GM19467 (cell line): ENCODE results near the gene GPC4.
"Not testable (repeated sequence)": the region's sequence is repeated elsewhere in the genome, so short reads cannot be mapped to it uniquely, and the experiment has no call there.

Source experiments
- ATAC-seq: cut with Tn5 transposase; IDR thresholded peaks from one replicate; pipeline ENCODE4 v1.9.1; 2021; ENCODE audit warnings: mild to moderate bottlenecking, moderate library complexity; ENCODE audit not compliant: unreplicated experiment

GPC4 gene

GRCh38 chrX:133307637-133308498 is 107.4 kb downstream of the GPC4 start:
- ATAC-seq = no peak

DNA sequence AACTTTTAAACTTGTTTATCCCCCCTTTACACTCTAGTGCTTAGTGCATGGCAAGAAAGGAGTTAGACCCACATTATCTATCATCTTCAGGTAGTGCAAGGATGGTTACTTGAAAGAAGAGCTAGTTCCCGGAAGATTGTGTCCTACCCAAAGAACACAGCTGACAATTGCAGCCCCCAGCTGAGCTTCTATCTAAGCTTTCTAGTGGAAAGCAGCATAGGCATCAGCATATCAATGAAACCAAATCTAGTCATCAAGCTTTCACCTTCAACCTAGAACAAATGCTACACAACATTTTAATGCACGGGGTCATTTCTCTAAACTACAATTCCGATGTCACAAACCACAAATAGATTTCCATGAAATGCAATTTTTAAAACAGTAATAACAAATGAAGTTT is 108.2 kb downstream of the GPC4 start:
- ATAC-seq = no peak

GRCh38 chrX:133306316-133306715 is 109.0 kb downstream of the GPC4 start:
- ATAC-seq = no peak

- no peak for ATAC-seq
Measured at GRCh38 chrX:133305348-133305747, 109.9 kb downstream of the GPC4 start.

GRCh38 chrX:133302775-133303445 is 112.4 kb downstream of the GPC4 start:
- no peak for ATAC-seq

DNA sequence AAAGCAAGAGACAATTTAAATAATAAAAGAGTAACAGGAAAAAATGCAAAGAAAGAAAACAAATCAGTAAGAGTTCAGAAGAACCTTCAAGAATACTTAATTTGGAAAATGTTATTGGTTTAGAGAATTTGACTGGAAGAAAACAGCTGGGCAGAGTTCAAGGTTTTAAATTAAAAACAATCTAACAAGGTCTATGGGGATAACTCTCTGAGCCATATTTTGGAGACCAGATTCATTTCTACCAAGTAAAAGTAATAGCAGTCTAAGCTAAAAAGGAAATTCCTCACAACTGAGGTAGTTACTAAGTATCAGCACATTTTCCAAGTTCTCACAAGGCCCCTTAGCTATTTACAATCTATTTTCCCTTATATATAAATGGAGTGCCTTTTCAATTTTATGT is 114.7 kb downstream of the GPC4 start:
- no peak for ATAC-seq

- ATAC-seq = no peak
Measured at GRCh38 chrX:133297284-133297683, 118.0 kb downstream of the GPC4 start.

DNA sequence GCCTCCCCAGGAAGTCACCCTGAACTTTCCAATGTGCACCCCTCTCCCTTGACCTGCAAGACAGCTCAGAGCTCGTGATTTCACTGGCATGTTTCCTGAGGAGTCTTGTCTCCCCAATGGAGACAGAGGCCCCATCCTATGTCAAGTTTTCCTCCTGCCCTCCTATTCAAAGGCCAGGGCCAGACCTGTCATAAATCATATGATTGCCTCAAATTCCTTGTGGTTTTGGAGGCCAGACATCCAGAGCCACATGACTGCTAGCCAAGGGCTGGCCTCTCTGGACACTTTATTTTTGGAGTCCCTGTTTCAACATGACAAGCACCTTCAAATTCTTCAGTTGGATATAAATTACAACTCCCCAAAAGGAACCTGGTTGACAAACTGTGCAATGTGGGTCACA is 121.2 kb downstream of the GPC4 start:
- ATAC-seq = no peak

DNA sequence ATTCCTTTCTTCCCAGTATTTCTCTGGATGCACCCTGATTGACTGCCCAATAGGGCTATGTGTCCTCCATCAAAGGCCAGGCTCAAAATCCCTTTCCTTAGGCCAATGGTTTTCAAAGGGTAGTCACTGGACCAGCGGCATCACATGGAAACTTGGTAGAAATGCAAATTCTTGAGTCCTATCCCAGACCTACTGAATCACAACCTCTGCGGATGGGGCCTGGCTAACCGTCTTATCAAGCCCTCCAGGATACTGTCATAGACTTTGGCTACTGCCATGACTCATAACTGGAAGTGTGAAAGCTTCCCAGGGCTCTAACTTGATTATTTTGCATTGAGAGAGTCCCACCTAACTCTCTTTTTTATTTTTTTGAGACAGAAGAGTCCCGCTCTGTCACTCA is 125.2 kb downstream of the GPC4 start:
- ATAC-seq = no peak

GRCh38 chrX:133287860-133288259 is 127.4 kb downstream of the GPC4 start:
- ATAC-seq = no peak

DNA sequence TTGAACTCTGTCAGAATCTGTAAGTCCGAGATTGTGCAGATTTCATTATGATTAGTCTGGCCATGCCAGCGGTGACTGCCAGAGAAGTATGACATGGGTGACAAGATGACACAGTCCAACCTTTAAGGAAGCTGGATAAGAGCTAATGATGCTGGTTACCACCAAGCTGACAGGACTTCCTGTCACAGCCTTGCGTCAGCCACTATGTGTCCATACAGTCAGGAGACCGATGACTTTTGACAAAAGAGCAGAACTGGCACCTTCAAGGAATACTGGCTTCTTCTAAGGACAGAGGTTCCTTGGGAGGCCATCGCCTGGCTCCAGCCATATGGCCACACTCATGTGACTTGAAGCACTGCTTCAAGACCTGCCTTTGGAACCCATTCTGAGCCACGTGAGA is 129.9 kb downstream of the GPC4 start:
- ATAC-seq = no peak

GRCh38 chrX:133279112-133279730 is 136.1 kb downstream of the GPC4 start:
- not testable (repeated sequence) for ATAC-seq

DNA sequence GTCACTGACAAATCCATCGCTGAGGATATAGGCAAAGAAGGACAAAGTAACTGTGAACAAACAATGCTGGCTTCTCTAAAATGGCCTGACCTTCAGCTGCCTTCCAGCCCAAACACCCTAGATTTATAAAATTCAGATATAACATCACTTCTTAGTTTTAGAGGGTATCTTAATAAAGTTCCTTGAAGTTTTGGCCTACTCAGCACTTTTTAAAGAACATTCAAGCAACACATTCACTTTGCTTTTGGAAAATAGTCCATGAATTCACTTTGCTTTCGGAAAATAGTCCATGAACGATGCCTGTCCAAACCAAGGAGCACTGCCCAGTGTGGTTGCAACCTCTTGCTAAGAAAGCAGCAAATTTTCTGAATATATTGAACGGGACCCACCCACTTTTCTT is 142.1 kb downstream of the GPC4 start:
- no peak for ATAC-seq

GRCh38 chrX:133269168-133269567 is 146.1 kb downstream of the GPC4 start:
- no peak for ATAC-seq

DNA sequence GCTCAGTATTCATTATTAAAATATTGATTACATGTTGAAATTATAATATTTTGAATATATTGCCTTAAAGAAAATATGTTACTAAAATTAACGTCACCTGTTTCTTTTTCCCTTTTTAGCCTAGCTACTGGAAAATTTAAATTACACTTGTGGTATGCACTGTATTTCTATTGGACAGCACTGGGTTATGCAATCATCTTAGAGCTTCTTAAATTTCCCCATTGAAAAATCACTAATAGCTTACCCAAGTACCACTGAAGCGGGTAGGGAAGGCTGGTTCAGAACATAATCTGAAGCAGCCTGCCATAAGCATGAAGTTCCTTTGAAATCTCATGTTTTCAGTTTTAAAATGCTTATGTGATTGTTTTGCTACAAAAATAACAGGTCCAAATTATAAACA is 147.7 kb downstream of the GPC4 start:
- no peak for ATAC-seq

GRCh38 chrX:133265331-133265730 is 150.0 kb downstream of the GPC4 start:
- ATAC-seq = no peak

DNA sequence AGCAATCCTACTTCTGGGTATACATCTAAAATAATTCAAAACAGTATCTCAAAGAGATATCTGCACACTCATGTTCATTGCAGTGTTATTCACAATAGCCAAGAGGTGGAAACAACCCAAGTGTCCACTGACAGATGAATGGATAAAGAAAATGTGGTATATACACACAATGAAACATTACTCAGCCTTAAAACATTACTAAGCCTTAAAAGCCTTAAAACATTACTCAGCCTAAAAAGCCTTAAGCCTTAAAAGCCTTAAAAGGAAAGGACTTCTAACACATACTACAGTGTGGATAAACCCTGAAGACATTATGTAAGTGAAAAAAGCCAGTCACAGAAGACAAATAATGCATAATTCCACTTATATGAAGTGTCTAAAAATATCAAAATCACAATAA is 156.8 kb downstream of the GPC4 start:
- ATAC-seq = no peak

DNA sequence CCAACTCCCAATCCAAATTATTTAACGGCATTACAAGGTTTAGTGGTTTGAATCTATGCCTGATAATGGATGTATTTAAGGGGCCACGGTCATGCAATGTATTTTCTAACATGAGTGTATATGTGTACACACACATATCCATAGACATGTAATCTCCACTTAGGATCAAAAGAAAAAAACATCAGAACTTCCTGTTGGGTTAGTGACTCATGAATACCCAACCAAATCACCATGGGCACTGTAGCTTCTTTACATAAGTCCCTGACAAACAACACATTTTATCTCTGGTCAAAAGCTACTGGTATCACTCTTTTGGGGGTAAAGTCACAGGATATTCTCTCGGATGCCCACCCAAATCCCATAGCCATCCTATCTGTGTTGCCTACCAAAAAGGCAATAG is 160.6 kb downstream of the GPC4 start:
- ATAC-seq = no peak

DNA sequence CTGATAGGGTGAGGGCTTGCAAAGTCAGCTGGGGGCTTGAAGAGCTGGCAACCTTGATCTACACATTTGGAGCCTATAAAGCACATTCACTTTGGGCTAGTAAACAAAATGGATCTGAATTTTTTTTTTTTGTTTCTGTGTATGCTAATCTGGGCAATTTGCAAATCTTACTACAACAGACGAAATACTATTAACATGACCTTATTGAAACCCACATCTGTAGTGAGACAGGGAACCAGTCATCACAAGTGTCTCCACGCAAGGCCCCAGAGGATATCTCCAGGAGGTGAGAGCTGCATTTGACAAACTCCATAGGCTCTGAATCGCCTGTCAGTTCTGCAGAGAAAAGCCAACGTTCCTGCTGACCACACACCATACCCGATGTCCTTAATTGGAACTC is 164.1 kb downstream of the GPC4 start:
- ATAC-seq = no peak

DNA sequence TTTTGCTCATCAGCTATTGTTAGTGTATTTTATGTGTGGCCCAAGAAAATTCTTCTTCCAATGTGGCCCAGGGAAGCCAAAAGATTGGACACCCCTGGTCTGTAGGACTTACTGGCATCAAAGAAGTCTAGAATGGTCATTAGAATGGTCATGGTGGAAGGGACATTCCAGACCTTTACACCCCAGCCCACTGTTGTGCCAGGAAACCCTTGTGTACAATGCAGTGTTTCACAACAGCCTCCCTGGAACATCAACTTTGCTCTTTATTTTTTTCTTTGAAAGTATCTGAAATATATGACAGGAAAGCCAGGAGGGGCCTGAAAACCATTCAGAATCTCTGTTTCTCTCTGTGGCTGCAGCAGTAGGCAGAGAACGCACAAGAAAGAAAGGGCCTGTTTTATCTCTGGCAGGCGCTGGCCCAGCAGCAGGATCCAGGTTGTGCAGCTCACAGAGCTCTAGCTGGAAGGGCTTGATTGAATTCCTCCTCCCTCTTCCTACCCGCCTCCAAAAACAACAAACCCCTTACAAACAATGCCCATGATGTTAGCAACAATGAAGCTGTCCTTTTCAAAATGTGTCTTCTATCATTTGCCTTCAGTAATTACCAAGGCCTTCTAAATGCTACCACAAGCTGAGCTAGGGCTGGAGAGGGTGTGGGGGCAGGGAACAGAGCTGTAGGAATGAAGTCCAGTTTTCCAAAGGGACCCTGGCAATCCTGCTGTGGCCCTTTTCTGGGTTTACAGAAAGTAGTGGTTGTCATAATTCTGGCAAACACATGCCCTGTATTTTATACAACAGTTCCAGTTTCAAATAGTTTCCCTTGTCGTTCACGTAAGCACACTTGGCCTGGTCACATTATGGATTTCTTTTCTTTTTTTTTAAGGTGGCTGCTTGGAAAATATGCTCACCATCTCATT is 164.8 kb downstream of the GPC4 start:
- no peak for ATAC-seq
